IMR-90 (cell line): Measurements from ENCODE around the gene SNED1. TPM values are rescaled to one million over a fixed set of nuclear protein-coding genes. Genes with fewer than 3 reads are reported as not detected.

Experiments used
- ATAC-seq: fragments of 200-7000 bp; cut with Tn5 transposase; 2 replicates; pipeline ENCODE4 v1.9.1; 2020; ENCODE audit warnings: low read depth, mild to moderate bottlenecking, moderate library complexity
- BruUV-seq: library from RNA; stranded (reverse); fragments of 400-500 nt; replicated peaks from 2 replicates; lab custom pipeline; 2021; lab: Mats Ljungman, UMichigan
- CTCF ChIA-PET: fragments of 300-600 bp; formaldehyde crosslinking; extraction: SDS; loops from one replicate; lab custom pipeline; 2021; ENCODE audit warnings: antibody characterized with exemption; lab: Yijun Ruan, JAX
- POLR2A ChIA-PET: fragments of 300-600 bp; sonication (Branson Sonifier 250); formaldehyde crosslinking; loops from one replicate; lab custom pipeline; 2022; ENCODE audit warnings: antibody characterized with exemption; ENCODE audit not compliant: unreplicated experiment; lab: Charles Lee
- DNase-seq: peaks from one replicate; pipeline ENCODE4 v3.0.0; 2013
- H2AFZ ChIP-seq: replicated peaks from 2 replicates; pipeline ENCODE3; 2013; ENCODE audit warnings: low read length, mild to moderate bottlenecking; ENCODE audit not compliant: poor library complexity
- H2AK5ac ChIP-seq: 2 replicates; pipeline ENCODE4 v1.6.1; 2013; ENCODE audit warnings: low read depth, low read length, inconsistent platforms
- H2AK9ac ChIP-seq: replicated peaks from 2 replicates; pipeline ENCODE3; 2013; ENCODE audit warnings: mild to moderate bottlenecking, low read depth, low read length, moderate library complexity; ENCODE audit not compliant: poor library complexity
- H2BK120ac ChIP-seq: 2 replicates; pipeline ENCODE4 v1.6.1; 2013; ENCODE audit warnings: low read depth, low read length, inconsistent platforms
- H2BK15ac ChIP-seq: 3 replicates; pipeline ENCODE4 v1.6.1; 2013; ENCODE audit warnings: low read depth, low read length, inconsistent platforms
- H2BK20ac ChIP-seq: 2 replicates; pipeline ENCODE4 v1.6.1; 2013; ENCODE audit warnings: low read depth, mild to moderate bottlenecking, inconsistent platforms, low read length, moderate library complexity
- H2BK5ac ChIP-seq: 2 replicates; pipeline ENCODE4 v1.6.1; 2013; ENCODE audit warnings: mild to moderate bottlenecking, low read depth, low read length, inconsistent platforms; ENCODE audit not compliant: poor library complexity, severe bottlenecking
- H3K14ac ChIP-seq: replicated peaks from 2 replicates; pipeline ENCODE4 v1.6.1; 2013; ENCODE audit warnings: low read depth, low read length, inconsistent platforms
- H3K18ac ChIP-seq: 2 replicates; pipeline ENCODE4 v1.6.1; 2013; ENCODE audit warnings: low read depth, low read length, control low read depth
- H3K23ac ChIP-seq: 2 replicates; pipeline ENCODE4 v1.6.1; 2013; ENCODE audit warnings: low read depth, low read length, inconsistent platforms
- H3K27ac ChIP-seq: 2 replicates; pipeline ENCODE4 v1.5.1; 2013; ENCODE audit warnings: mild to moderate bottlenecking, control low read depth, low read length; ENCODE audit not compliant: insufficient read depth
- H3K27me3 ChIP-seq: 2 replicates; pipeline ENCODE4 v1.6.1; 2013; ENCODE audit warnings: low read length; ENCODE audit not compliant: control insufficient read depth, insufficient read depth
- H3K36me3 ChIP-seq: 2 replicates; pipeline ENCODE4 v1.6.1; 2013; ENCODE audit warnings: low read length, mixed read lengths; ENCODE audit not compliant: control insufficient read depth, insufficient read depth
- H3K4ac ChIP-seq: 2 replicates; pipeline ENCODE4 v1.6.1; 2013; ENCODE audit warnings: low read depth, low read length, inconsistent platforms
- H3K4me1 ChIP-seq: 2 replicates; pipeline ENCODE4 v1.6.1; 2013; ENCODE audit warnings: low read length, mixed read lengths; ENCODE audit not compliant: control insufficient read depth, insufficient read depth
- H3K4me2 ChIP-seq: 2 replicates; pipeline ENCODE4 v1.6.1; 2013; ENCODE audit warnings: low read depth, mild to moderate bottlenecking, control low read depth, low read length, moderate library complexity
- H3K4me3 ChIP-seq: 2 replicates; pipeline ENCODE4 v1.5.1; 2013; ENCODE audit warnings: low read depth, mild to moderate bottlenecking, control low read depth, low read length, moderate library complexity; ENCODE audit not compliant: insufficient read depth
- H3K56ac ChIP-seq: 2 replicates; pipeline ENCODE4 v1.6.1; 2013; ENCODE audit warnings: low read length, inconsistent platforms; ENCODE audit not compliant: insufficient read depth; ENCODE audit errors: extremely low read depth
- H3K79me1 ChIP-seq, 2 experiments: 2 replicates each; pipeline ENCODE4 v1.6.1; 2013; ENCODE audit warnings: low read length in 2 of 2, inconsistent platforms in 1 of 2, low read depth in 1 of 2
- H3K9ac ChIP-seq: 2 replicates; pipeline ENCODE4 v1.6.1; 2013; ENCODE audit warnings: low read depth, low read length, control low read depth
- H3K9me1 ChIP-seq: 2 replicates; pipeline ENCODE4 v1.6.1; 2013; ENCODE audit warnings: low read length, inconsistent platforms; ENCODE audit not compliant: insufficient read depth
- H3K9me3 ChIP-seq: 2 replicates; pipeline ENCODE4 v1.6.1; 2013; ENCODE audit warnings: low read length; ENCODE audit not compliant: control insufficient read depth, insufficient read depth
- H4K20me1 ChIP-seq: 2 replicates; pipeline ENCODE4 v1.6.1; 2013; ENCODE audit warnings: low read length, inconsistent platforms; ENCODE audit not compliant: insufficient read depth
- H4K5ac ChIP-seq: 2 replicates; pipeline ENCODE4 v1.6.1; 2013; ENCODE audit warnings: mild to moderate bottlenecking, low read depth, low read length, control low read depth
- H4K8ac ChIP-seq, 2 experiments: 2 replicates each; pipeline ENCODE4 v1.6.1; 2013; ENCODE audit warnings: low read depth in 2 of 2, low read length in 2 of 2, control low read depth in 1 of 2, inconsistent platforms in 1 of 2
- H4K91ac ChIP-seq: 2 replicates; pipeline ENCODE4 v1.6.1; 2013; ENCODE audit warnings: low read depth, low read length, inconsistent platforms; ENCODE audit not compliant: insufficient read depth
- CEBPB ChIP-seq: IDR thresholded peaks from 2 replicates; pipeline ENCODE4 v1.6.1; 2012; ENCODE audit warnings: low read depth, low read length, improper control_type of control experiment
- FOS ChIP-seq: fragments of 150-350 bp; IDR thresholded peaks from 2 replicates; pipeline ENCODE4 v1.6.1; 2016; ENCODE audit warnings: low read depth, low read length
- MXI1 ChIP-seq: IDR thresholded peaks from 2 replicates; pipeline ENCODE4 v1.6.1; 2012; ENCODE audit warnings: low read depth, mild to moderate bottlenecking, low read length, moderate library complexity, borderline replicate concordance
- SMC3 ChIP-seq: fragments of 150-350 bp; IDR thresholded peaks from 2 replicates; pipeline ENCODE4 v1.6.1; 2016; ENCODE audit warnings: low read depth, mild to moderate bottlenecking, antibody characterized with exemption, low read length, moderate library complexity
- WGBS, 2 experiments: methylation state at CpG; one replicate each; pipeline versions ENCODE4 v1.1.5 to v1.1.7; 2013; ENCODE audit warnings: missing lambda C conversion rate in 2 of 2; ENCODE audit not compliant: insufficient read length in 1 of 2; ENCODE audit errors: extremely low coverage in 2 of 2; 5-methylcytosine and 5-hydroxymethylcytosine counted together
- dilution Hi-C: fragments of 300-500 bp; cut with HindIII; formaldehyde crosslinking; loops from one replicate; pipeline ENCODE4 v1.14.3; 2018; ENCODE audit warnings: low sequenced_read_pairs; ENCODE audit not compliant: unreplicated experiment
- in situ Hi-C: fragments of 300-500 bp; cut with MboI; formaldehyde crosslinking; loops from 3 replicates; pipeline ENCODE4 v1.14.3; 2019; ENCODE audit warnings: low sequenced_read_pairs, inconsistent platforms, mixed read lengths
- intact Hi-C: fragments of 100-400 bp; cut with micrococcal nuclease; formaldehyde crosslinking; loops from 2 replicates; pipeline ENCODE4 v1.10.0; 2022
- polyA plus RNA-seq, 3 experiments: library from polyadenylated mRNA; depleted of rRNA; stranded (reverse); fragments of >200 nt; gene quantifications; 2 replicates each; pipeline ENCODE4 v1.2.3, GENCODE V29; 2012; ENCODE audit warnings: low replicate concordance in 1 of 3
- total RNA-seq: library from RNA; depleted of rRNA; stranded (reverse); fragments of >200 nt; gene quantifications from 2 replicates; pipeline ENCODE4 v1.2.3, GENCODE V29; 2012
- TF ChIP-seq, protein P1 (sequence below): fragments of 150-350 bp; IDR thresholded peaks from 2 replicates; pipeline ENCODE4 v1.6.1; 2017; ENCODE audit warnings: mild to moderate bottlenecking, antibody characterized with exemption, low read length, low read depth

SNED1 gene
- total and polyA plus RNA-seq, 2 of the 4 experiments (the other 2 are of a cell fraction), result 1.1 to 3.4 TPM

DNA sequence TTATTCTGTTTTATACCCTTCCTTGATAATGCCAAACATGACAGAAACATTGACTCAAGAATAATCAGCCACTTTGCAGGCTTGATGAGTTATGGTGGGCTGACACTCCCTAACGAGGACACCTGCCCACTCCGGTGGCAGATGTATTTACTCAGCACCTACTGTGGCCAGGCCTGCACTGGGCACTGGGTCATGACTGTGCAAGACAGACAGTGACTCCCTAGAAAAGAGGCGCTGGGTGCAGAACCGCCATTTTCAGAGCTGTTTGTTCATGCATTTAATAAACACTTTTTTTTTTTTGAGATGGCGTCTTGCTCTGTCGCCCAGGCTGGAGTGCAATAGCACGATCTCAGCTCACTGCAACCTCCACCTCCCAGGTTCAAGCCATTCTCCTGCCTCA lies 32.5 kb downstream of the SNED1 start:
- 100% methylated on average over 2 of the region's 7 CpGs; no CpG with 5 or more reads in 1 of the 2 experiments for WGBS, 2 experiments
- no peak overlapping the region for H4K8ac ChIP-seq
- in situ Hi-C loops, result no loop called here

More for the DNA sequence above, 32.5 kb downstream of the SNED1 start:
- Histone ChIP-seq H3K4me2 (no peak overlapping the region), H4K91ac (no peak overlapping the region), H2BK5ac (no peak overlapping the region), H3K18ac (no peak overlapping the region), H3K23ac (no peak overlapping the region), H2BK20ac (no peak overlapping the region), H3K9me3 (peaks cover 6% of the 10 kb centered on the region), H3K36me3 (peaks cover 12% of the 10 kb centered on the region; the same call in 1 of the 2 replicates), H3K9ac (no peak overlapping the region), H3K27ac (no peak overlapping the region), H3K4me1 (no peaks in the 10 kb centered on the region), H3K27me3 (no peaks in the 10 kb centered on the region), H3K79me1 (no peaks in the 10 kb centered on the region), H2AK9ac (no peak overlapping the region), H3K56ac (no peak overlapping the region), H4K5ac (no peak overlapping the region), H3K4me3 (no peak overlapping the region), H2AK5ac (no peak overlapping the region), H3K4ac (no peak overlapping the region), H2BK15ac (no peak overlapping the region), H2AFZ (no peak overlapping the region), H2BK120ac (no peak overlapping the region), H3K14ac (no peak overlapping the region), H3K9me1 (no peaks in the 10 kb centered on the region), H4K20me1 (no peaks in the 10 kb centered on the region; the same call in 1 of the 2 replicates)
- CTCF ChIA-PET, result no interaction called here
- intact Hi-C loops, result no loop called here
- POLR2A ChIA-PET, result no interaction called here
- BruUV-seq, result no TSS peak
- dilution Hi-C loops, result no loop called here
- no peak for ATAC-seq
- no peak for DNase-seq
- TF ChIP-seq MXI1 (no peak), FOS (no peak), CEBPB (no peak), SMC3 (no peak)
- TF ChIP-seq, protein P1, sequence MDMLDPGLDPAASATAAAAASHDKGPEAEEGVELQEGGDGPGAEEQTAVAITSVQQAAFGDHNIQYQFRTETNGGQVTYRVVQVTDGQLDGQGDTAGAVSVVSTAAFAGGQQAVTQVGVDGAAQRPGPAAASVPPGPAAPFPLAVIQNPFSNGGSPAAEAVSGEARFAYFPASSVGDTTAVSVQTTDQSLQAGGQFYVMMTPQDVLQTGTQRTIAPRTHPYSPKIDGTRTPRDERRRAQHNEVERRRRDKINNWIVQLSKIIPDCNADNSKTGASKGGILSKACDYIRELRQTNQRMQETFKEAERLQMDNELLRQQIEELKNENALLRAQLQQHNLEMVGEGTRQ, result no peak
